Endometrial microvascular endothelial cells (primary cell): ENCODE results near the gene ZNF827. TPM values are rescaled to one million over a fixed set of nuclear protein-coding genes. Genes with fewer than 3 reads are reported as not detected.

Experiments used
- in situ Hi-C: cut with HindIII; loops from 2 replicates; pipeline ENCODE4 v1.10.0; 2017; ENCODE audit warnings: low sequenced_read_pairs, low pct_unique_long_range_greater_than_20kb; ENCODE audit errors: inconsistent ontology term
- total RNA-seq: library from RNA; depleted of rRNA; stranded (reverse); fragments of >200 nt; gene quantifications from one replicate; pipeline ENCODE4 v1.2.3, GENCODE V29; 2015; ENCODE audit errors: inconsistent ontology term

The ZNF827 gene
- total RNA-seq, 1 donor from 2014 or later, result 48.9 TPM

GRCh38 chr4:145785391-145786008 is 153.1 kb downstream of the ZNF827 start:
- in situ Hi-C loops, result no loop called here

- in situ Hi-C loops, result no loop called here
Observed at GRCh38 chr4:145784036-145784435, 154.6 kb downstream of the ZNF827 start.

- in situ Hi-C loops, result no loop called here
Observed at GRCh38 chr4:145782756-145783155, 155.9 kb downstream of the ZNF827 start.

- in situ Hi-C loops, result no loop called here
Observed at GRCh38 chr4:145781351-145781750, 157.3 kb downstream of the ZNF827 start.

GRCh38 chr4:145779319-145779801 is 159.3 kb downstream of the ZNF827 start:
- in situ Hi-C loops, result no loop called here

- in situ Hi-C loops, result no loop called here
Observed at GRCh38 chr4:145776208-145776607, 162.4 kb downstream of the ZNF827 start.

GRCh38 chr4:145775406-145775805 is 163.2 kb downstream of the ZNF827 start:
- in situ Hi-C loops, result no loop called here

- in situ Hi-C loops, result no loop called here
Observed at GRCh38 chr4:145774473-145774872, 164.2 kb downstream of the ZNF827 start.

- in situ Hi-C loops, result no loop called here
Observed at GRCh38 chr4:145773581-145774234, 164.9 kb downstream of the ZNF827 start.

GRCh38 chr4:145772347-145772746 is 166.3 kb downstream of the ZNF827 start:
- in situ Hi-C loops, result no loop called here

GRCh38 chr4:145770124-145770523 is 168.5 kb downstream of the ZNF827 start:
- in situ Hi-C loops, result no loop called here

- in situ Hi-C loops, result no loop called here
Observed at GRCh38 chr4:145769450-145770037, 169.1 kb downstream of the ZNF827 start.

- in situ Hi-C loops, result no loop called here
Observed at GRCh38 chr4:145766273-145766672, 172.3 kb downstream of the ZNF827 start.

GRCh38 chr4:145763399-145763798 is 175.2 kb downstream of the ZNF827 start:
- in situ Hi-C loops, result no loop called here

GRCh38 chr4:145762719-145763118 is 175.9 kb downstream of the ZNF827 start:
- in situ Hi-C loops, result no loop called here

- in situ Hi-C loops, result no loop called here
Observed at GRCh38 chr4:145760961-145761929, 177.4 kb downstream of the ZNF827 start.

GRCh38 chr4:145760176-145760575 is 178.4 kb downstream of the ZNF827 start:
- in situ Hi-C loops, result no loop called here

- in situ Hi-C loops, result no loop called here
Observed at GRCh38 chr4:145757188-145757587, 181.4 kb downstream of the ZNF827 start.

- in situ Hi-C loops, result no loop called here
Observed at GRCh38 chr4:145756244-145756643, 182.4 kb downstream of the ZNF827 start.
